NCI-H2196 treated with DMSO at 0.1 percent for 48 hours (cell line): ENCODE data around the gene LRP11.
"Not testable (repeated sequence)": the region's sequence is repeated elsewhere in the genome, so short reads cannot be mapped to it uniquely, and the experiment has no call there.

Experiments
- DNase-seq: peaks from one replicate; lab custom pipeline; 2025; ENCODE audit not compliant: unreplicated experiment; lab: John Stamatoyannopoulos, UW

The LRP11 gene

GRCh38 chr6:149869275-149869892, 5.2 kb upstream of the LRP11 start:
- DNase-seq, result no peak

DNA sequence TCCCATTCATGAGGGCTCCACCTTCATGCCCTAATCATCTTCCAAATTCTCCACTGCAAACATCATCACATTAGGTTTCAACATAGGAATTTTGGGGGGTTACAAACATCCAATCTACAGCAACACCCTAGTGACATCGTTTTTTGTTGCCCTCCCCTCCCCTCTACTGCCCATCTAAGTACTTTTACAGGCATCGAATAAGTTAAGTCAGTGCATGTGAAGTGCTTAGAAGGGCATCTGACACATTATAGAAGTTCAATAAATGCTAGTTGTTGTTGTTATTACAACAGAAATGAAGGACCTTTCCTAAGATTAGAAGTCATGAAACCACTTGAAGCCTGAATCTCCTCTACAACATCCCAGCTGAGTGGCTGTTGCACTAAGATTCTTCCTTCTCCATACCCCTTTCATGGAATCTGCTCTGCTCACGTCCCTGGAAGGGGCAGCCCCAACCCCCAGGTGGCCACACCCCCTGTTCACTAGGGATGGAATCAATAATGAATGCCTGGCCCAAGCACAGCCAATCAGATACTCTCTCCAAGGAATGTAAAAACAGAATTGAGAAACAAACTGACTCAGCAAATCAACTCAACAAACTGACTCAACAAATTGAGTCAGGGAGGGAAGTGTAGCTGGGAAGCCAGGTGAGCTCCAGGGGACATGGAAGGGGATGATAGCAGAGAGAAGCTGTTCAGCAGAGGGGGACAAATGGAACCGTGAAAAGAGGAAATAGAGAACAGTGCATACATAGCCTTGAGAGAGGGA, 3.9 kb upstream of the LRP11 start:
- no peak for DNase-seq

DNA sequence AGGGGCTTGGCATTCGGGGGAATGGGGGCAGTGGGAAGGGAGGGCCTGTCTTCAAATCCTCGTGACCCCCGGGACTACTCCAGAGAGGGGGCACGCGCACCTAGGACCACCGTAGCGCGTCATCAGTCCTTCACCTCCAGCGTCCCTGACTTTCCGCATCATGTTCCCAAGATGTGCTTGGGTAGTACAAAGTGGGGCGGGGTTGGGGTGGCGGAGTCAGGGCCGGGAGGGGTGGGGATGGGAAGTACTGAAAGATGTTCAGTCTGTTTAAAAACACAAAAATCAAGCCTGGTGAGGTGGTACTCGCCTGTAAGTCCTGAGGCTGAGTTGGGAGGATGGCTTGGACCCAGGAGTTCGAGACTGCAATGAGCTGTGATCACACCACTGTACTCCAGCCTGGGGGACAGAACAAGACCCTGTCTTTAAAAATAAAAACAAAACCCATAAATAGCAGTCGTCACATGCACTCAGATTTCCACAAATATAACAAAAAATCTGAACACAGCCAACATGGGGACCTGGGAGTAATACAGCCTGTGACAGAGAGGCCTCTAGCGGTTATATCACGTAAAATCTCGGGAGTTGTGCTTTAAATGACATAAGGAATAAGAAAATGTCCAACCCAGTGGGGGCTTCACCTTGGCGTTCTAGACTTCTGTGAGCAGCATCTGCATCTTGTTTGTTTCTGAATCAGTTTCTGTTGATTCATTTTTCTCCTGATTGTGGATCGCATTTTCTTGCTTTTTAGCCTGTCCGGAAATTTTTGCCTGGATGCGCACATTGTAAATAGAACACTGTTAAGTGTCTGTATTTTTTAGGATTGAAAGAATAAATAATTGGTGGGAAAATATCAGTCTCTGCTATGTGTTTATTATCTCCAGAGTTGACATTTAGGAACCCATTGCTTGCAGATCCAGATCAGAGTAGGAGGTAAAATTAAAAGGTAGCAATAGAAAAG, 698 bp upstream of the LRP11 start:
- DNase-seq, result peak; percentile 46

DNA sequence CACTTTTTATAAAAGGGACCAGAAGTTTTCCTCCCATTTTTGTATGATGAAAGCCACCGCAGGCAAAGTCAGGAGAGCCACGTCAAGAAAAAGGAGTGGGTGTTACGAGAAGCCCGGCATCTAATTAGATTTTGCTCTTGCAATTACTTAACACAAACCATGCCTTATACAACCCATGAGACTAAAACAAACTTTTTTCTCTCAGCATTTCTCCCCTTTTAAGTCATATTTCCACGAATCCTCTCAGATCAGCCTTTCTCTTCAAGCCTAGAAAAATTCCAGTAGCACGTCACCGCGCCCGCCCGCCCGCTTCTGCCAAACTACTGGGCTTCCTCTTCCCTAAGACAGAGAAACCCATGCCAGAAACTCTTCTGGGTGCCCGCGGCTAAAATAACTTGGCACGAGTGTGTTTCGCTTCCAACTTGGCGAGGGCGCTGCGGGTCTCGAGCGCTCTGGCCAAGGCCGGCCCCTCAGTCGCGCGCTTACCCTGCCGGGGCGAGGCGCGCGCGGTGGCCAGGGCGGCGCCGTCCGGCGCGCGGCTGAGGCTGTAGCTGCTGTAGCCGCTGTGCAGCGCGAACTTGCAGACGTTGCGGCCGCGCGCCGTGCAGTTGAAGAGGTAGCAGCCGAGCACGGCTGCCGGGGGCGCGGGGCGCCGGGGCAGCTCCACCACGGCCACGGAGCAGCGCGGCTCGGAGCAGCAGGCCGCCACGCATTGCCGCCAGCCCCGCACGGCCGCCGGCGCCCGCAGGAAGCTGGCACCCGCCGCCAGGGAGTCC, 1.0 kb downstream of the LRP11 start:
- DNase-seq, result peak; percentile 63

DNA sequence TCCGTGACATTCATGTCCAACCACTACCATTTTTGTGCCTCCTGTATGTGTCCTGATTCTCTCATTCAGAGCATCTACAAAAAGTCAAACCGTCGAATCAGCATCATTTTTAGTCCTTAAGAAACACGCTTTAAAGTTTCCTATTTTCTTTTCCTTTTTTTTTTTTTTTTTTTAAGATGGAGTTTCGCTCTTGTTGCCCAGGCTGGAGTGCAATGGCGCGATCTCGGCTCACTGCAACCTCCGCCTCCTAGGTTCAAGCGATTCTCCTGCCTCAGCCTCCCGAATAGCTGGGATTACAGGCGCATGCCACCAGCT, 1.8 kb downstream of the LRP11 start:
- not testable (repeated sequence) for DNase-seq

DNA sequence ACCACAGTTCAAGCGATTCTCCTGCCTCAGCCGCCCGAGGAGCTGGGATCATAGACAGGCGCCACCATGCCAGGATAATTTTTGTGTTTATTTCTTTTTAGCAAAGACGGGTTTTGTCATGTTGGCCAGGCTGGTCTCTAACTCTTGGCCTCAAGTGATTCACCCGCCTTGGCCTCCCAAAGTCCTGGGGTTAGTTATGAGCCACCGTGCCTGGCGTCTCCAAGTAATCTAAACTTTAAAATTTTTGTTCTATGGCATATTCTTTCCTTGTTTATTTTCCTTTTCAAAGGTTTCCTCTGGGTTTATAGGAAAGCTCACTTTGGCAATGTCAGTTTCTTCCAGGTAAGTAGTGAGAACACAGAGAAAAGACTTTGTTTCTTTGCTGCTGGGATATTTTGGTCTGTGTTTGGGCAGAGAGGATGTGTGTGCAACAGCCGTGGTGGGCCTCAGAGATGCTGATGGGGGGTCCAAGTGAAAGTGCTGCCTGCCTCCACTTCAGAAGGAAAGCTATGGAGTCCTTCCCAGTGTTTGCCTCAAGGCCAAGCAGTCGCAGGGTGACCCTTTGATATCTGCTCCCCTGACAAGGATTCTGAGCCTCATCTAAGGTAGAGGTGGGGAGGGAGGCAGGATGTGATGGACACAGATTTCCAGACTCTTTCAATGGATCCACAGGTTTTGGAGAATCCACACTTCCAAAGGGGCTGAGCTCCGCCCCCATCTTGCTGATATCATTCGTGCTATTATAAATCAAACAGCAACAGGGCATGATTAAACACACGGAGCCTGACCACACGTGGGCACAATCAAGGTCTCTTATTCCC, 2.3 kb downstream of the LRP11 start:
- no peak for DNase-seq

DNA sequence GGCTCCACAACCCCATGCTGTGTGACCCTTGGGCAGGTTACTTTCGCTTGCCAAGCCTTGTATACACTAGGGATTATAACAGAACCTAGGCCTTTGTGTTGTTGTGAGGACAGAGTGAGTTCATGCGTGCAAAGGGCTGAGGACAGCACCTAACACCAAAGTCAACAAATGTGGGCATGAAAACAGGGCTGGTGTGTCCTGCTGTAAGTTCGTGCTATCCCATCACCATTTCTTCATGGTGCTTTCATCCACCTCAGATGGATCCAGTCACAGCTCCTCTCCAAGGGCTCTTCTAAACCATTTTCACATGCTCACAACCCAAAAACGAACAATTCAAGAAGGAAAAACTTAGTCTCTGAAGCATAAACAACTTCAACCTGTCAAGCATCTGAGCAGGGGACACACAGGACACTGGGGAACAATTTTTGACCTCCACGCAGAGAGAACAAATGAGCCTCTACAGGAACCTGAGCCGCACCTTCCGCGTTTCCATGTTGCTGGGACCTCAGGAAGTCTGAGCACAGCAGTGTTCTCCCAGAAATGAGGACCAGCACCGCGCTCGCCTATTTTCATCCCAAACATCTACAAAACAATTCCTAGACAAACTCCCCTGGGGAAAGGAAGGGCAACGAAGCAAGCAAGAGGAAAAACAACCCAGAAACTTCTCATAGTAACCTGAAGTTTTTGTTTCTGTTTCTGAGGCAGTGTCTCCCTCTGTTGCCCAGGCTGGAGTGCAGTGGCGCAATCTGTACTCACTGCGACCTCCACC, 3.1 kb downstream of the LRP11 start:
- DNase-seq, result no peak

DNA sequence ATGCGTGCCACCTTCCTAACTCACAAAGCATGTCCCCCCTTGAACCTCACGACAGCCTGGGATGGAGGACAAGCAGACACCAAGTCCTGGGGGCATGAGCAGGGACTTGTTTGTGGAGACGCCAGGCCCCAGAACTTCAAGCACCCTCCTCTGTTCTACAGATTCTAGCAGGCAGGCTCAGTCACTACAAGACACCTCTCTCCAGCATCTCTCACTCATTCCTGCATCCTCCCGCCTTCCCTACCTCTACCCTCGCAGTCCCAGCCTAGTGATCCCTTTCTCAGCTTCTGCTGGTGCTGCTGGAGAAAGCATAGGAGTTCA, 3.7 kb downstream of the LRP11 start:
- no peak for DNase-seq

GRCh38 chr6:149859938-149860337, 4.2 kb downstream of the LRP11 start:
- DNase-seq, result no peak

- no peak for DNase-seq
These were observed 4.8 kb downstream of the LRP11 start for GRCh38 chr6:149859368-149859767.

GRCh38 chr6:149857541-149857940, 6.6 kb downstream of the LRP11 start:
- DNase-seq, result no peak

- no peak for DNase-seq
These were observed 7.7 kb downstream of the LRP11 start for GRCh38 chr6:149856256-149856994.

DNA sequence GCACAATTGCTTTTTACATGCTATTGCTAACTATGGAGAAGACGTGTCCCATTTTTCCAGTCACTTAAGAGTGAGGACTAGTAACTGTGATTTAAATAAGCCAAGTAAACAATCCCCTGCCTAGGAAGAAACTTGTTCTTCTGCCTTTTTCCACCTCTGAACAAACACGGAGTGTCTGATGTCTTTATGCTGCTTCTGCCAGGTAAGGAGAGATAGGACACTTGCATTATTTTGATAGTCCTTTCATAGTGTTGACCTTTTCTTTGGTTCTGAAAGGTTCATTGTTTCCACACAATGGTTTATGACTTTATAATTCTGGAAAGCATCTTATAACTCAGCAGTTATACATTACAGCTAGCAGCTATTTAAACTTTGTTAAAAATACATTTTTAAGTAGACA, 8.4 kb downstream of the LRP11 start:
- DNase-seq, result no peak

DNA sequence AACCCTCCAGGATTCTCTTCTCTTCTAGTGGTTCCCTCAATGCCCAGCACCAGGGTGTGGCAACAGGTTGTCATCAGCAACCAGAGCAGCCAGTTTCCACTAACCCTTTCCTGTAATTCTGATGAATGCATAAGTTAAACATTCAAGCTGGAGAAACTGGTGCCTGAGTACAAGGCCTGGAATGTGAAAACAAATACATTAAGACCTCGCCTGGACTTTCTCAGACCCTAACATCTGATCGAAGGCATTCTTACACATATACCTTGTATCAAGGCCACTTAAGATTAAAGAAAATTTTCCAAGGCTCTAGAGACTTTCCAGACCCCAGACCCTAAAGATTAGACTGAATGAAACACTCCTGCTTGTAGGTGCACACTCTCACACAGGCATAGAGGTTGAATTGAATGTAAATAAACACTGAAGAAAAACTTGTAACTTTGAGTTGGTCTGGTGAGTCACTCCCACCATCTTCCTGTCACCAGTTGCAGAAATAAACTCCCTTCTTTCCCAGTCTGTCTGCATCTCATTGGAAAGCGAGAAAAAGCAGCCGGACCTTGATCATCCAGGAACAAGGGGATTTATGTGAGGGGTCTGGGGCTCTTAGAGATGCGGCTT, 9.0 kb downstream of the LRP11 start:
- no peak for DNase-seq

DNA sequence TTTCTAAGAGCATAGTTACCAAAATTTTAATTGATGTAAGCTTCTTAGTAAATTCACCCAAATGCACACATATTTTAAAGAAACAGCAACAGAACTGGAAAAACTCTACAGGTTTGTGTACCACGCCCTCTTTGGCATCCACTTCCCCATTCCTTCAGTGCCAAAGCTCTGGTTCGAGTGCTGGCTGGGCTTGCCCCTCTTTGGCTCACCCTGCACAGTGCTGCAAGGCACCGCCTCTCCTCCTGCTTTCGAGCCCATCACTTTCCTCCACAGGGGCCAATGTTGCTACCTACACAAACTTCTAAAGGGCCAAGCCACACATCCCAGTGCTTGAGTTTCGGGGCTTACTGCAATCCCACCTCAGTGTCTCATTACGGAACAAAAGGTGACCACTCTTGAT, 9.6 kb downstream of the LRP11 start:
- no peak for DNase-seq

- not testable (repeated sequence) for DNase-seq
These were observed 10.1 kb downstream of the LRP11 start for GRCh38 chr6:149854017-149854416.

GRCh38 chr6:149852881-149853280, 11.3 kb downstream of the LRP11 start:
- DNase-seq, result no peak

DNA sequence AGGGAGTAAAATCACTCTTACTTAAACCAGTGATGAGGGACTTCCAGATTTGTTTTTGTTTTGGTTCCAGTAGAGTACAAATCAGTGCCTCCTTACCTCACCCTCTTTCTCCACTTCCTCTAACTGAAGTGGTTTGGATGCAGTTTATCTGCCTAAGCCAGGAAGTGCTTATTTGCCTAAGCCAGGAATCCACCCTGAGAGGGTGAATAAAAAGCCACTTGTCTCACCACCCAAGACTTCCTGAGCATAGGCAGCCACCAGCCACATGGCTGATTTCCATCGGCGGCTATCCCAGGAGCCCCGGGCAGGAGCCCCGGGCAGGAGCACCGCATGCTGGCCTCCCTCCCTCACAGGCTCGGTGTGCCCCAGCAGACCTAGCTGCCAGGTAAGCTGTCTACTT, 12.0 kb downstream of the LRP11 start:
- peak; percentile 42 for DNase-seq
